ENCODE data around the gene BCAS4.

Gene BCAS4

DNA sequence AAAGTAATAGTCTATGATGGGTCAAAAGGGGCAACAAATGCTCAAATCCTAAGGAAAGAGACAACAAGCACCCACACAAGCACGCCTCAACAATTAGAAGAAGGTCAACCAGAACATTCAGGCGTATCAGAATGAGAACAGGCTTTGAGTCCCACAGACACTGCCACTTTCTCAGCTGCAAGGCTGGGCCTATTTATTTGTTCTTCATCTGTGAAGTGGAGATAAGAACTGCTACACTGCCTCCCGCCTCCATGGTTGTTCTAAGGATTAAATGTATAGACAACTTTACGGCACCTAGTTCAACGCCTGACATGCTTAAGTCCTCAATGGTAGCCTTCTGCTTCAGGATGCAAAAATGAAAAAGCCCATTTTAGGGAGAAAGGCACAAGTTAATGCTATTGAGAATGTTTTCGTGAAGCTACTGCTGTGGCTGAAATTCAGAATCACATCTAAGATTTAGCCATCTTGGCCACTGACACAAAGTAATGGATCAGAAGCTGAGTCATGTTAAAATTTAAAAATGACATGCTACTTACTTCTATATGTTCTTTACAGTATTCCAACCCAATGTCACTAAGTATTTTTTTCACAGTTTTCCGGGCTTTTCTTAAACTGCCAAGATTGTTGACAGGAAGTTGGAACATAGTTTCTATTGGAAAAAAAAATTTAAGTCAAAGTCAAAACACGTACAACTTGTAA lies 108.6 kb downstream of the BCAS4 start:
- H3K4me1 Mint-ChIP-seq, result peaks cover 50% of the 10 kb centered on the region
- H3K9me3 Mint-ChIP-seq, result no peaks in the 10 kb centered on the region
- H3K4me3 Mint-ChIP-seq, result no peak overlapping the region
- peak; percentile 31 for ATAC-seq
- no peaks in the 10 kb centered on the region for H3K27me3 Mint-ChIP-seq
- H3K36me3 Mint-ChIP-seq, result peaks cover 26% of the 10 kb centered on the region
- peak overlapping the region; percentile 58 for H3K27ac Mint-ChIP-seq

DNA sequence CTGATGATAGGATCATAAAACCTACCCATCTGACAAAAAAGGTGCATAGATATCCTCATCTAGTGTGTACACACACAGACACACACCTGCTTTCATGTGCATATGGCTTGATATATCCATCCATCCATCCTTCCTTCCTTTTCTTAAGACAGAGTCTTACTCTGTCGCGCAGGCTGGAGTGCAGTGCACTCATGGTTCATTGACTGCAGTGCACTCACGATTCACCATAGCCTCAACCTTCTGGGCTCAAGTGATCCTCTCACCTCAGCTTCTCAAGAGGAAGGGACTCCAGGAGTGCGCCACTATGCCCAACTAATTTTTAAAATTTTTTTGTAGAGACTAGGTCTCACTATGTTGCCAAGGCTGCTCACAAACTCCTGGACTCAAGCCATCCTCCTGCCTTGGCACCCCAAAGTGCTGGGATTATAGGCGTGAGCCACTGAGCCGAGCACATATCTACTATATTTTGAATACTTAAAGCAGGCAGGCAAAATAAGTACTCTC lies 109.3 kb downstream of the BCAS4 start:
- Mint-ChIP-seq H3K9me3 (no peaks in the 10 kb centered on the region), H3K27ac (peak overlapping the region; percentile 58), H3K27me3 (no peaks in the 10 kb centered on the region), H3K4me1 (peaks cover 50% of the 10 kb centered on the region), H3K4me3 (no peak overlapping the region), H3K36me3 (peaks cover 26% of the 10 kb centered on the region)
- ATAC-seq, result no peak

DNA sequence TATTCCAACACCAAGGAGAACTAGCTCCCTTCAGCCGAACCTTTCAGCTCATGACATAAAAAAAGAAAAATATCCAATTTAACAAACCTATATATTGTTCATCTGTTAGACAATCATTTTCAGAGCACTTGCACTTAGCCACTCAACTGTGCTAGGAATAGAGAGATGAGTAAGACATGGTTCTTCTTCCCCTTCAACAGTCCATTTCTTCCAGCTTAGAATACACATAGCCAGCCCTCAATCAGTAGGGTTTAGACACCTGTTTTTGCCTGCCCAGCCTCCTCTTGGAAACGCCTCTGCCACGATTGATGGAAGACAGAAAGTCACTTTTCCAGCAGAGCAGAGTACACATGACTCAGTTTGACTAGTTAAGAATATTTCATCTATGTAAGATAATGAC lies 114.6 kb downstream of the BCAS4 start:
- Mint-ChIP-seq H3K27ac (no peak overlapping the region), H3K36me3 (peaks cover 26% of the 10 kb centered on the region), H3K9me3 (no peaks in the 10 kb centered on the region), H3K4me3 (no peak overlapping the region), H3K27me3 (no peaks in the 10 kb centered on the region), H3K4me1 (peaks cover 69% of the 10 kb centered on the region)
- no peak for ATAC-seq

DNA sequence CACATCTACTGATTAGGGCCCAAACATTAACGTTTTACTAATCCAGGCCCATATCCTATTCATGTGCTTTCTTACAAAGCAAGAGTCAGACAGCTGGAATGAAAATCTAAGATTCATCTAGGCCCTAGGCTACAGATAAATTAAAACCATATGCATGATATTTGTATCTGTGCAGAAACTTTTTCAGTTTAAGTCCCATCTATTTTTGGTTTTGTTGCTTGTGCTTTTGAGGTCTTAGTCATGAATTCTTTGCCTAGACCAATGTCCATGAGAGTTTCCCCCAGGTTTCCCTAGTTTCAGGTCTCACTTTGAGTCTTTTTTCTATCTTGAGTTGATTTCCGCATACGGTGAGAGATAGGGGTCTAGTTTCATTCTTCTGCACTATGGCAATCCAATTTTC lies 116.2 kb downstream of the BCAS4 start:
- H3K4me1 Mint-ChIP-seq, result peaks cover 74% of the 10 kb centered on the region
- ATAC-seq, result no peak
- no peak overlapping the region for H3K4me3 Mint-ChIP-seq
- no peaks in the 10 kb centered on the region for H3K27me3 Mint-ChIP-seq
- H3K9me3 Mint-ChIP-seq, result no peaks in the 10 kb centered on the region
- H3K27ac Mint-ChIP-seq, result peak overlapping the region; percentile 71
- peaks cover 26% of the 10 kb centered on the region for H3K36me3 Mint-ChIP-seq

DNA sequence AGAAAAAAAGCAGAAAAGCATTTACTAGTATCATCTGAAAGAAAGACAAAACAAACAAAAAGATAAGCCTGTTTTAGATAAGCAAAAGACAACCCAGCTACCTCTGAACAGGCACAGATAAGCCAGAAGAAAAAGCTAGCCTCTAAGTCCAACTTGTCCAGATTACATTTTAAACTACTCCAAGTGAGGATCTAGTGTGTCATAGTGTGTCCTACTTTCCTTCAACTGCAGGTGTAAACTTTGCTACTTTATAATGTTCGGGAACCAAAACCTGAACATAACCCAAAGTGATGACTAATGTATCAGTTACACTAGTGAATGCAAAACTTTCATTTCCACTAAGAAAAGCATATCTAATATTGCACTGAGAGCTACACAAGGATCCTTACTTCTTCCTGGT lies 116.9 kb downstream of the BCAS4 start:
- Mint-ChIP-seq H3K4me3 (no peak overlapping the region), H3K9me3 (no peaks in the 10 kb centered on the region), H3K27me3 (no peaks in the 10 kb centered on the region), H3K36me3 (peaks cover 26% of the 10 kb centered on the region), H3K4me1 (peaks cover 79% of the 10 kb centered on the region), H3K27ac (peak overlapping the region; percentile 71)
- ATAC-seq, result no peak

DNA sequence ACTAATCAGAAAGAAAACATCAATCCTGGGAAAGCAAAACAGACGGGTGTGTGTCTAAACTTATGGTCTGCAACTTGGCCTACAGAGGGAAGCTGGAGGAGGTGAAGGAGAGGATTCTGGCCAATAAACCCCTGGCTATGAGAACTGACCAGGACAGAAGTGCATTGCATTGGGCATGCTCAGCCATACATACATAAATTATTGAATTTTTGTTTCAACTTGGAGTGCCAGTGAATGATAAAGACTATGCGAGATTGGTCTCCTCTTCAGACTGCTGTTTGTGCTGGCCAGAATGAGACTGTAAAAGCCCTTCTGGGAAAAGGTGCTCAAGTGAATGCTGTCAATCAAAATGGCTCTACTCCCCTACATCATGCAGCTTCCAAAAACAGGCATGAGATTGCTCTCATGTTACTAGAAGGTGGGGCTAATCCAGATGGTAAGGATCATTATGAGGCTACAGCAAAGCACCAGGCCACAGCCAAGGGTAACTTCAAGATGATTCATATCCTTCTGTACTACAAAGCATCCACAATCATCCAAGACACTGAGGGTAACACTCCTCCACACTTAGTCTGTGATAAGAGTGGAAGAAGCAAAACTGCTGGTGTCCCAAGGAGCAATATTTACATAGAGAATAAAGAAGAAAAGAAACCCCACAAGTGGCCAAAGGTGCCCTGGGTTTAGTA lies 119.0 kb downstream of the BCAS4 start:
- no peaks in the 10 kb centered on the region for H3K9me3 Mint-ChIP-seq
- H3K27me3 Mint-ChIP-seq, result no peaks in the 10 kb centered on the region
- ATAC-seq, result peak; percentile 41
- no peak overlapping the region for H3K4me3 Mint-ChIP-seq
- H3K36me3 Mint-ChIP-seq, result peaks cover 19% of the 10 kb centered on the region
- H3K4me1 Mint-ChIP-seq, result peaks cover 91% of the 10 kb centered on the region
- H3K27ac Mint-ChIP-seq, result peak overlapping the region; percentile 54

DNA sequence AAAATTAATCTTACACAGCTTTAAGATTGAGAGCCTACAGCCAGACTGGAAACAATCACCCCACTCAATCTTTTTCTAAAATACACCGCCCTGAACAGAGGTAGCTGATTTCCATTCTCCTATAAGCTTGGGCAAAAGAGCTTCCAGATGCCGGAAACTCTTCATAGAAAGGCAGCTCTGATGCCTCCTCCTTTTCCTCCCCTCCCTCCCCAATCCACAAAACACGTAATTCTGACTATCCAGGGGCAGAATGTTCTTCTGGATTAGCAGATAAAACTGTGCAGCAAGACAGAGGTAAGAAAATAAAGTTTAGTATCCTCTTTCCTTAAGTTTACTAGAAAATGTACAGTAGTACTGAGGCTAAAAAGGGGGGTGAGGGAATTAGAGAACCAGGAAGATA lies 120.6 kb downstream of the BCAS4 start:
- H3K4me1 Mint-ChIP-seq, result peaks cover 95% of the 10 kb centered on the region
- peaks cover 19% of the 10 kb centered on the region for H3K36me3 Mint-ChIP-seq
- no peak overlapping the region for H3K27ac Mint-ChIP-seq
- H3K27me3 Mint-ChIP-seq, result no peaks in the 10 kb centered on the region
- H3K4me3 Mint-ChIP-seq, result no peak overlapping the region
- no peaks in the 10 kb centered on the region for H3K9me3 Mint-ChIP-seq
- ATAC-seq, result no peak

DNA sequence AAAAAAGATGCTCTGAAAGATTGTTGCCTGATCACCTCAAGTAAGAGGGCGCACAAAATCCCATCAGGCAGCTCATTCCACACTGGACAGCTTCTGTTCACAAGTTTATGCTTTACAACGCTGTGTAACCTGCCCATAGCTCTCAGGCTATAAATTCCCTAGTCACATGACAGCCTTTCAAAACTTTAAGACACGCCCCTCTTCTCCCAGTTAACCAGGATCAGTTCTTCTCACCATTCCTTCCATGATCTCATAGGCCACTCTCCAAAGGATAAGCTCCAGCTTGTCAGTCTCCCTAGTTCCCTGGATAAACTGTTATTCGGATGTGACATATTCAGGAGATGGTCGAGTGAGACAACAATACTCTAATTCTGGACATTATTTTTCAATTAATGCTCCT lies 121.4 kb downstream of the BCAS4 start:
- peaks cover 19% of the 10 kb centered on the region for H3K36me3 Mint-ChIP-seq
- H3K9me3 Mint-ChIP-seq, result no peaks in the 10 kb centered on the region
- ATAC-seq, result no peak
- no peaks in the 10 kb centered on the region for H3K27me3 Mint-ChIP-seq
- H3K4me1 Mint-ChIP-seq, result peaks cover 95% of the 10 kb centered on the region
- H3K27ac Mint-ChIP-seq, result peak overlapping the region; percentile 53
- H3K4me3 Mint-ChIP-seq, result no peak overlapping the region

DNA sequence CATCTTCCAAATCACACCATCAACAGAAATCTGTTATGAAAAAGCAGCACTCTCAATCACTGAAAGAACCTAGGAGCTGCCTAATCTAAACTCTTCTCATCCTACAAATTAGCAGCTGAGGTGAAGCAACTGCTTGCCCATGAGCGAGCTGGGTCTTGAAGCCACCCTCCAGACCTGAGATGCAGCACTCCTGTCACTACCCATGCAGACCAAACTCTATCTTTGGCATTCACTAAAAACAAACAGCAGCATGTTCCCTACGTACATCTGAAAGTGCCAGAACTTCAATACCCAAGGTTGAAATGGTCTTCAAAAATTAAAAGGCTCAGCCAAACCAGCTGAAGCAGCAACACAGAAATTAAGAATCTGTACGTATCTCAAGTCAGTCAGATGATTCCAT lies 122.1 kb downstream of the BCAS4 start:
- peaks cover 19% of the 10 kb centered on the region for H3K36me3 Mint-ChIP-seq
- ATAC-seq, result no peak
- H3K27me3 Mint-ChIP-seq, result no peaks in the 10 kb centered on the region
- H3K9me3 Mint-ChIP-seq, result no peaks in the 10 kb centered on the region
- peak overlapping the region; percentile 53 for H3K27ac Mint-ChIP-seq
- H3K4me1 Mint-ChIP-seq, result peaks cover 95% of the 10 kb centered on the region
- H3K4me3 Mint-ChIP-seq, result no peak overlapping the region

DNA sequence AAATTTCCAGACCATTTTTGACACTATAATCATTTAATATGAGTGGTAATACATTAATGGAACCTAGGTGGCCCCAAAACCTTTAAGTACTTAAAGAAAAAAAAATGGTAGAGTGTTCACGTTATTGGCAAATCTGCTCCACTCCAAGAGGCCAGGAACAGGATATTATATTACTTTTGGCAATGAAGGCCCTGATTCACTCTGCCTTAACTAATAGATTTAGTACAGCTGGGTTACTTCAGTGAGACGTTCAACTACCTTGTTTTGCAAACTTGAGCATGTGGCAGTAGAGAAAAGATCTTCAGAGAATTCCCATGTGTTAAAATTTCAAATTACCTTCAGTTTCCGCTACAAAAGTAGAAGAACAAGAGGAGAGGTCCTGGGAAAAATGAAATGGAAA lies 123.5 kb downstream of the BCAS4 start:
- peaks cover 97% of the 10 kb centered on the region for H3K4me1 Mint-ChIP-seq
- no peak for ATAC-seq
- H3K9me3 Mint-ChIP-seq, result no peaks in the 10 kb centered on the region
- H3K27ac Mint-ChIP-seq, result peak overlapping the region; percentile 53
- no peaks in the 10 kb centered on the region for H3K27me3 Mint-ChIP-seq
- peaks cover 19% of the 10 kb centered on the region for H3K36me3 Mint-ChIP-seq
- H3K4me3 Mint-ChIP-seq, result peak overlapping the region; percentile 10

DNA sequence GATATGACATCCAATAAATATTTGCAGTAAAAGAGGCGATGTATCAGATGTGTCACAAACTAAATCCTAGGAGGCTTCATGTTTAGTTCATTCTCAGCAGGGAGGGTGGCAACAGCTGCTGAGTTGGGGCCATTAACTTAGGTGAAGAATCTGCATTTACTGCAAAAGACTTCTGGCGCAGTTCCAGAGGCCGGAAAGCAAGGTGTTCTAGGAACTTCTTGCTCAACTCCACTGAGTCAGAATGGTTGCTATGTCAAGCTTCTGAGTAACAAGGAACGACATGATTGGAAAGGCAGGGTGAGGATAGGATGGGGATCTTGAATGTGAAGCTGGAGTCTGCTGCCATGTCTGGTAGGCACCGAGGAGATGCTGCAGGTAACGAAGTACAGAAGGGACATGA lies 124.7 kb downstream of the BCAS4 start:
- Mint-ChIP-seq H3K4me1 (peaks cover 86% of the 10 kb centered on the region), H3K27ac (peak overlapping the region; percentile 53), H3K4me3 (no peak overlapping the region), H3K36me3 (peaks cover 12% of the 10 kb centered on the region), H3K27me3 (no peaks in the 10 kb centered on the region), H3K9me3 (no peaks in the 10 kb centered on the region)
- ATAC-seq, result no peak

DNA sequence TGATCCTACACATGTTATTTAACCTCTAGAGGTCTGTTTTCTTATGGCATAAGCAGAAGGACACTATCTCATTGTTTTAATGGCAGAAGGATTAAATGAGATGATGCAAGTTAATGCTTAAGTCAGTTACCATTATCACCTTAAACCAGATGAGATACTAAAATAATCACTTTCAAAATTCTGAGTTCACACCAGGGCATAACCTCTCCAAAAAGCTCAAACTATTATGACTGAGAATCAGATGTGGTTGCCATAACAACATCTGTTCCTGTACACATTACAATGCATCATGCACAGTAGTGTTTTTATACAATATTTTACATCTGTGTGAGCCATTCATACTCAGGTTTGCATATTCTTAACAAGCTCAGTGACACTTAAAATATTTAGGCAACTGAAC lies 126.1 kb downstream of the BCAS4 start:
- Mint-ChIP-seq H3K4me3 (no peak overlapping the region), H3K4me1 (peaks cover 86% of the 10 kb centered on the region), H3K27me3 (no peaks in the 10 kb centered on the region), H3K27ac (peak overlapping the region; percentile 58), H3K9me3 (no peaks in the 10 kb centered on the region), H3K36me3 (peaks cover 23% of the 10 kb centered on the region)
- no peak for ATAC-seq

DNA sequence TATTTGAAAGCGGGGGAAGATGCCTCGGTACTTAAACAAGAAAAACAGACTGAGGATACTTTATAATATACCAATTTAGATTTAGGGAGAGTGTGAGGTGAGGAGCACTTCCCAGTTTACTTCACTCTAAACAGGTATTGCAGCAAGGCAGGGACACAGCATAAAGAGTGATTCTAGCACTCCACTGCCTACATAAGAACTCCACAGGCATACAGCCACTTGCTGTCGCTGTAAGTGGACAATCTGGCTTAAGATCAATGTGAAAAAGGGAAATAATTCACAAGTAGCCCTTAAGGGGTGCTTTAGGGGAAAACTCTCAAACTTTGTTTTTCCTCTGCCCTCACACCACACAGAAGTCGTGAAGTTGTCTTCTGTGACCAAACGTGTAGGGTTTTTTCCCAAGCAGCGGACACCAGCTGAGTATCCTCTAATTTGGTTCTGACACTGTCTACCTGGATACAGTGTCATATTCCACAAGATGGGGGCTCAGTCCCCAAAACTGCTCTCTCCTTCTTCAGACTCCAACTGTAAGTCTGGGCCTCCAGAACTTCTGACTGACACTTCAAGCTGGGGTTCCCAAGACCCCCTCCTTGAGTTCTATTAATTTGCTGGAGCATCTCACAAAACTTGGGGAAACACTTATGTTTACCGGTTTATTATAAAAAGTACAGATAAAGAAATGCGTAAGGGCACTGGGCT lies 127.1 kb downstream of the BCAS4 start:
- Mint-ChIP-seq H3K27me3 (no peaks in the 10 kb centered on the region), H3K36me3 (peaks cover 23% of the 10 kb centered on the region), H3K4me1 (peaks cover 86% of the 10 kb centered on the region), H3K4me3 (no peak overlapping the region), H3K9me3 (no peaks in the 10 kb centered on the region), H3K27ac (peak overlapping the region; percentile 58)
- ATAC-seq, result no peak

DNA sequence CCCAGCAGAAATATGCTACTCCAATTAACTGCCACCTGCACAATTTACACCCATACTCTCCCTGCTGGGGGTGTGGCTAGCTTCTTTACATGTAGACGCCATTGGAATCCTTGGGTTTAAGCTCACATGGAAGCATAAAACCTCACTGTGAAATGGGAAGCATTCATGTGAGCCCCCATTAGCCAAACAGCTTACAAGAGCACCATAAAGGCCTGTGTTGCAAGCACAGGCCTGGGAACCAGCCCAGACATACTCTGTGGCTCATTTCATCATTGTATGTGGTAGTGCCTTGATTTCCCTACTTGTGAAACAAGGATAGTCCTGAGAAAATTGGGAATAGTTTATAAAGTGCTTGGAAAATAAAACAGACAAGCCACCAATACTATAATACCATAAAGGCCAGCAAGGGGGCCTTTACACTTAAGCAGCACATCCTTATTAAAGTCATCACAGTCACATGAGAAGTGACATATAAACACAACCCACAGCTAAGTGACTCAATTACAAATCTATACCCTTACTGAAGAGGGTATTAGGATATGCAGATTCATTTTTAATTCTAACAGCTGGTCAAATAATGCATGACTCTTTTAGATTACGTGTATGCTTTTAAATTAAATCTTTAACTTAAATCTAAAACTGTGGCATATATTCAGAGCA lies 129.5 kb downstream of the BCAS4 start:
- no peak for ATAC-seq
- H3K36me3 Mint-ChIP-seq, result peaks cover 28% of the 10 kb centered on the region
- peak overlapping the region; percentile 22 for H3K27ac Mint-ChIP-seq

DNA sequence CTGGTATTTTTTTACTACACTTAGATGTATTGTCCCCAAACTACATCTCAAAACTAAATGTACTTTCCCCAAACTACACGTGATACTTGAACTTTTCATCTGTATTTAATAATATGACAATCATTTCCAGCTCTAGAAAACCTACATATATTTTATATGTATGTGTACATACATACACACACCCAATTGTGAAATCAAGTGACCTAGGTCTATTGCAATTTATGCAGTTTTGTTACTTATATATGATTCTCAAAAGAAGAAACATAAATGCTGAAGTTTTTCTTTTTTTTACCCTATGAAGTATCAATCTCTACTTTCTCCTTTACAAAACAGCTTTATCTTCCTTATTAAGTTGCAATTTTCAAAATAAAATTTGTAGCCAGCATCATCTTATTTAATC lies 131.7 kb downstream of the BCAS4 start:
- Mint-ChIP-seq H3K4me3 (no peak overlapping the region), H3K36me3 (peaks cover 31% of the 10 kb centered on the region), H3K27ac (no peak overlapping the region), H3K27me3 (no peaks in the 10 kb centered on the region), H3K9me3 (no peaks in the 10 kb centered on the region), H3K4me1 (peaks cover 75% of the 10 kb centered on the region)
- no peak for ATAC-seq

More for the DNA sequence above, 129.5 kb downstream of the BCAS4 start:
- Mint-ChIP-seq H3K4me3 (no peak overlapping the region), H3K27me3 (no peaks in the 10 kb centered on the region), H3K9me3 (no peaks in the 10 kb centered on the region), H3K4me1 (peaks cover 86% of the 10 kb centered on the region)

All from stimulated activated memory B cell treated with anti-CD40 and anti-IgM and Interleukin-4, amounts not matched to agents 10 μg/mL and 1 μg/mL and 100 μg/mL, for 72 hours (primary cell).